ENCODE measurements around the gene TEX22. TPM values are rescaled to one million over a fixed set of nuclear protein-coding genes. Genes with fewer than 3 reads are reported as not detected.

TEX22 gene
- total RNA-seq, 1 donor from 2014 or later, result 0.46 TPM

DNA sequence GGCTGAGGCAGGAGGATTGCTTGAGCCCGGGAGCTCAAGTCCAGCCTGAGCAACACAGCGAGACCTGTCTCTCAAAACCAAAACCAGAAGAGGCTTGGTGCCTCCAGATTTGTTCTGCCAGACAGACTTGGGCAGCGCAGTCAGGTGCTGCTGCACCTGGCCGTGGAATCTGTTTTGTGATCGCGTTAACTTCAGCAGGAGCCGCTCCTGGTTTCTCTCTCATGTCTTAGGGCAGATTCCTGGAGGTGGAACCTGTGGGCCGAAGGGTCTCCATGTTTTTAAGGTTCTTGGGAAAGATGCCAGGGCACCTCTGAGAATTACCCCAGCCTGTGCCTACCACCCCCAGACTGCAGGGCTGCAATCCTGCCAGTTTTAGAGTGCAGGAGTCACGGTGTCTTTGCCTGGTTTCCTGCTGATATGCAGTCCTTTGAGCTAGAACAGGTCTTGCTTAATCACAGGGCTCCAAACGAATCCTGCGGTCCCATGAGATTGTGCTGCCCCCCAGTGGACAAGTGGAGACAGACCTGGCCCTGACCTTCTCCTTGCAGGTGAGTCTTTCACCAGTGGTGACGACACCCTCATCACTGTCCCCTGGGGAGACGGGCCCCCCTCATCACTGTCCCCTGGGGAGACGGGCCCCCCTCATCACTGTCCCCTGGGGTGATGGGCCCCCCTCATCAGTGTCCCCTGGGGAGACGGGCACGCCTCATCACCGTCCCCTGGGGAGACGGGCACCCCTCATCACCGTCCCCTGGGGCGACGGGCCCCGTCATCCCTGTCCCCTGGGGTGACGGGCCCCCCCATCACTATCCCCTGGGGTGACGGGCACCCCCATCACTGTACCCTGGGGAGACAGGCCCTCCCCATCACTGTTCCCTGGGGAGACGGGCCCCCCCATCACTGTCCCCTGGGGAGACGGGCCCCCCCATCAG lies 46.2 kb upstream of the TEX22 start:
- no peaks in the 10 kb centered on the region for H3K36me3 ChIP-seq (ENCODE audit: control insufficient read depth, insufficient read depth, low read length)
- no peaks in the 10 kb centered on the region for H3K27me3 ChIP-seq (ENCODE audit: control insufficient read depth, insufficient read depth, low read length)
- TF ChIP-seq, protein P1, sequence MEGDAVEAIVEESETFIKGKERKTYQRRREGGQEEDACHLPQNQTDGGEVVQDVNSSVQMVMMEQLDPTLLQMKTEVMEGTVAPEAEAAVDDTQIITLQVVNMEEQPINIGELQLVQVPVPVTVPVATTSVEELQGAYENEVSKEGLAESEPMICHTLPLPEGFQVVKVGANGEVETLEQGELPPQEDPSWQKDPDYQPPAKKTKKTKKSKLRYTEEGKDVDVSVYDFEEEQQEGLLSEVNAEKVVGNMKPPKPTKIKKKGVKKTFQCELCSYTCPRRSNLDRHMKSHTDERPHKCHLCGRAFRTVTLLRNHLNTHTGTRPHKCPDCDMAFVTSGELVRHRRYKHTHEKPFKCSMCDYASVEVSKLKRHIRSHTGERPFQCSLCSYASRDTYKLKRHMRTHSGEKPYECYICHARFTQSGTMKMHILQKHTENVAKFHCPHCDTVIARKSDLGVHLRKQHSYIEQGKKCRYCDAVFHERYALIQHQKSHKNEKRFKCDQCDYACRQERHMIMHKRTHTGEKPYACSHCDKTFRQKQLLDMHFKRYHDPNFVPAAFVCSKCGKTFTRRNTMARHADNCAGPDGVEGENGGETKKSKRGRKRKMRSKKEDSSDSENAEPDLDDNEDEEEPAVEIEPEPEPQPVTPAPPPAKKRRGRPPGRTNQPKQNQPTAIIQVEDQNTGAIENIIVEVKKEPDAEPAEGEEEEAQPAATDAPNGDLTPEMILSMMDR (IDR thresholded peaks at IDR 0.05; ENCODE audit: insufficient read depth, low read length, poor library complexity, severe bottlenecking), result peak; percentile 82
- no peak overlapping the region for H3K4me3 ChIP-seq (ENCODE audit: low read depth, low read length)
- peak; percentile 73 for DNase-seq (ENCODE audit: low read depth)

DNA sequence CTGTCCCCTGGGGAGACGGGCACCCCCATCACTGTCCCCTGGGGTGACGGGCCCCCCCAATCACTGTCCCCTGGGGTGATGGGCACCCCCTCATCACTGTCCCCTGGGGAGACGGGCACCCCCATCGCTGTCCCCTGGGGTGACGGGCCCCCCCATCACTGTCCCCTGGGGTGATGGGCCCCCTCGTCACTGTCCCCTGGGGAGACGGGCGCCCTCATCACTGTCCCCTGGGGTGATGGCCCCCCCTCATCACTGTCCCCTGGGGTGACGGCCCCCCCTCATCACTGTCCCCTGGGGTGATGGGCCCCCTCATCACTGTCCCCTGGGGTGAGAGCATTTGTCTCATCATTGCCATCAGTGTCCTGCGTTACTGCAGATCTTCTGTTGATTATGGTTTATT lies 45.2 kb upstream of the TEX22 start:
- TF ChIP-seq, protein P1 (IDR thresholded peaks at IDR 0.05; ENCODE audit: insufficient read depth, low read length, poor library complexity, severe bottlenecking), result no peak
- H3K4me3 ChIP-seq (ENCODE audit: low read depth, low read length), result no peak overlapping the region
- H3K36me3 ChIP-seq (ENCODE audit: control insufficient read depth, insufficient read depth, low read length), result no peaks in the 10 kb centered on the region
- DNase-seq (ENCODE audit: low read depth), result no peak
- no peaks in the 10 kb centered on the region for H3K27me3 ChIP-seq (ENCODE audit: control insufficient read depth, insufficient read depth, low read length)

DNA sequence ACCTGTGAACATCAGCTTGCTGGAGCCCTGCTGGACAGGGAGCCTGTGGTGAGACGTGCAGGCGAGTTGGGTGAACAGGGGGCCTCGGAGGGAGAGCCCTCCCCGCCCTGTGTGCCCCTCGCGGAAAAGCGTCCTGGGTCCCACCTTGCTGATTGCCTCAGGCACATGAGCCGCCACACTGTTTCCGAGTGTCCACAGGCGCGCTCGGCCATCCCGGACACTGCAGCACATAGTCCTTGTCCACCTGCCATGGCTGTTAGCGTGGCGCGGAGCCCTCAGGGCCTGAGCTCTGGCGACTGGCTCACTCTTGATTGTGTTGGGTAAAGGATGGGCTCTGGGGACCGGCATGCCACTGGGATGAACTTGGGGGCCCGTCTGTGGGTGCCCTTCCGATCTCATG lies 43.8 kb upstream of the TEX22 start:
- H3K36me3 ChIP-seq (ENCODE audit: control insufficient read depth, insufficient read depth, low read length), result no peaks in the 10 kb centered on the region
- no peak for DNase-seq (ENCODE audit: low read depth)
- no peak overlapping the region for H3K4me3 ChIP-seq (ENCODE audit: low read depth, low read length)
- H3K27me3 ChIP-seq (ENCODE audit: control insufficient read depth, insufficient read depth, low read length), result no peaks in the 10 kb centered on the region
- TF ChIP-seq, protein P1 (IDR thresholded peaks at IDR 0.05; ENCODE audit: insufficient read depth, low read length, poor library complexity, severe bottlenecking), result no peak

DNA sequence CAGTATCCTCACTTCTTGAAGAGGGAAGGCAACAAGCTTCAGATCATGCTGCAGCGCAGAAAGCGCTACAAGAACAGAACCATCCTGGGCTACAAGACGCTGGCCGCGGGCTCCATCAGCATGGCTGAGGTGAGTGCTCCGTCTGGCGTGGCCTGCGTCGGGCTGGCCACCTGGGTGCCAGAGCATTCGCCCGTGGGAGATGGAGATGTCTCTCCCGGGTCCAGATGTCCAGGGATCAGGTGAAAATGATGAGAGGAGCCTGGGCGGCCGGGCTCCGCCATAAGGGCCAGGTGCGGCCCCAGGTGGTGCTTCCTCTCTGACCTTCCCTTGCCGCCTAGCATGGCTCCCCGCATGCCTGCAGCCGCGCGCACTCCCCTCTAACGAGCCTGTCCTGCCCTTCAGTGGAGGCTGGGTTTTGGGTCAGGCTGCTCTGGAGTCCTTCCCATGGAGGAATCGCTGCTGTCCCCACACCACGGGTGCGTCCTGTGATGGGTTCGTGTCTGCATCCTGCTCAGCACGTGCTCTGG lies 43.2 kb upstream of the TEX22 start:
- no peaks in the 10 kb centered on the region for H3K27me3 ChIP-seq (ENCODE audit: control insufficient read depth, insufficient read depth, low read length)
- no peak for DNase-seq (ENCODE audit: low read depth)
- H3K4me3 ChIP-seq (ENCODE audit: low read depth, low read length), result no peak overlapping the region
- TF ChIP-seq, protein P1 (IDR thresholded peaks at IDR 0.05; ENCODE audit: insufficient read depth, low read length, poor library complexity, severe bottlenecking), result no peak
- no peaks in the 10 kb centered on the region for H3K36me3 ChIP-seq (ENCODE audit: control insufficient read depth, insufficient read depth, low read length)

GRCh38 chr14:105355850-105356604 lies 42.3 kb upstream of the TEX22 start:
- no peak overlapping the region for H3K4me3 ChIP-seq (ENCODE audit: low read depth, low read length)
- TF ChIP-seq, protein P1 (IDR thresholded peaks at IDR 0.05; ENCODE audit: insufficient read depth, low read length, poor library complexity, severe bottlenecking), result no peak
- no peak for DNase-seq (ENCODE audit: low read depth)
- H3K36me3 ChIP-seq (ENCODE audit: control insufficient read depth, insufficient read depth, low read length), result no peaks in the 10 kb centered on the region
- H3K27me3 ChIP-seq (ENCODE audit: control insufficient read depth, insufficient read depth, low read length), result no peaks in the 10 kb centered on the region

Measured in kidney epithelial cell (primary cell).